Left lung (tissue), 10 donors: Measurements from ENCODE around the gene ARRDC2. TPM values are rescaled to one million over a fixed set of nuclear protein-coding genes. Genes with fewer than 3 reads are reported as not detected.
A peak's percentile ranks its signal among the peaks of the same experiment; 100 is the strongest.

Experiments used
- ATAC-seq: fragments of 200-7000 bp; cut with Tn5 transposase; one replicate; pipeline ENCODE4 v1.9.1; 2020; ENCODE audit warnings: moderate library complexity
- DNase-seq, 4 donors: peaks; one replicate each; pipeline ENCODE4 v3.0.0-alpha.2; 2013 to 2020
- H3K27ac ChIP-seq, 2 donors: fragments of 200-600 bp; sonication (generic) in 1 of 2; one replicate each; pipeline versions ENCODE4 v1.5.0 to v1.8.0; 2020 to 2021
- H3K27me3 ChIP-seq, 2 donors: fragments of 200-600 bp; sonication (generic) in 1 of 2; one replicate each; pipeline versions ENCODE4 v1.5.0 to v1.8.0; 2020 to 2021
- H3K36me3 ChIP-seq, 2 donors: fragments of 200-600 bp; sonication (generic) in 1 of 2; one replicate each; pipeline versions ENCODE4 v1.5.0 to v1.8.0; 2020 to 2021
- H3K4me1 ChIP-seq, 2 donors: fragments of 200-600 bp; one replicate each; pipeline ENCODE4 v1.8.0; 2021
- H3K4me3 ChIP-seq, 2 donors: fragments of 200-600 bp; sonication (generic) in 1 of 2; one replicate each; pipeline versions ENCODE4 v1.5.0 to v1.8.0; 2020 to 2021; ENCODE audit warnings: mild to moderate bottlenecking in 1 of 2
- H3K9me3 ChIP-seq, 2 donors: fragments of 200-600 bp; sonication (generic) in 1 of 2; one replicate each; pipeline versions ENCODE4 v1.5.0 to v1.8.0; 2020 to 2021
- intact Hi-C, 2 donors: fragments of 100-400 bp; cut with DNase I; formaldehyde crosslinking; loops; one replicate each; pipeline versions ENCODE4 v1.11.2 to v1.14.2; 2022
- polyA plus RNA-seq, 6 donors: library from polyadenylated mRNA; unstranded; fragments of 120-200 nt; gene quantifications; one replicate each; pipeline ENCODE4 v1.2.1, GENCODE V29; 2013; ENCODE audit not compliant: insufficient read length in 6 of 6
- total RNA-seq, 2 donors: library from RNA; stranded (reverse); fragmentation: NEBNext Ultra II Directional; extraction: Animal tissue kit (Norgen Biotek cat#: 25700); gene quantifications; one replicate each; pipeline ENCODE4 v1.2.1, GENCODE V29; 2021
- TF ChIP-seq, protein P1 (sequence below), 2 donors: fragments of 200-600 bp; sonication (generic) in 1 of 2; IDR thresholded peaks; one replicate each; pipeline versions ENCODE4 v1.5.0 to v1.8.0; 2021; ENCODE audit warnings: antibody characterized with exemption in 2 of 2
- donor health status: DM: no; HTN: yes; CAD: no.
- donor health status: DM: no; HTN: no; CAD: no.

The ARRDC2 gene
- total and polyA plus RNA-seq, 8 donors: 7.4 to 37.8 (median 10.3) TPM

DNA sequence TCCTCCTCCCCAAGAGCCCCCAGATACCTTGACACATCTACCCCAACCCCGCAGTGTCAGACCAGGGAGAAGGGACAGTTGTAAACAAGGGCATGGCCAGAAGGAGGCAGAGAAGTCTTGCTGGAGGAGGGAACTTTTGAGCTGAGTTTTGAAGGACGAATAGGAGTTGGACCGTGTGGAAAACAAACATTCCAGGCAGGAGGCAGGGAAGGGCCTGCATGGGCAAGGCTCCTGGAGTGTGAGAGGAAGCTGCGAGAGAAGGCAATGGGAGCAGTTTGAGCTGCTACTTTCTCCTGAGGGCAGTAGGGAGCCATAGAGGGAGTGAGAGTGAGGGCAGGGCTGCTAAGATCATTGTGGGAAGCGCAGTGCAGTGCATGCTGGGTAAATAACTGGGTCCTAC, 55.5 kb downstream of the ARRDC2 start:
- Histone ChIP-seq H3K9me3 (no peaks in the 10 kb centered on the region), H3K4me3 (no peak overlapping the region), H3K27ac (no peak overlapping the region), H3K4me1 (peaks cover 3 to 6% of the 10 kb centered on the region in 2 donors), H3K27me3 (peaks cover 0 to 5% of the 10 kb centered on the region in 2 donors), H3K36me3 (no peaks in the 10 kb centered on the region)
- TF ChIP-seq, protein P1, sequence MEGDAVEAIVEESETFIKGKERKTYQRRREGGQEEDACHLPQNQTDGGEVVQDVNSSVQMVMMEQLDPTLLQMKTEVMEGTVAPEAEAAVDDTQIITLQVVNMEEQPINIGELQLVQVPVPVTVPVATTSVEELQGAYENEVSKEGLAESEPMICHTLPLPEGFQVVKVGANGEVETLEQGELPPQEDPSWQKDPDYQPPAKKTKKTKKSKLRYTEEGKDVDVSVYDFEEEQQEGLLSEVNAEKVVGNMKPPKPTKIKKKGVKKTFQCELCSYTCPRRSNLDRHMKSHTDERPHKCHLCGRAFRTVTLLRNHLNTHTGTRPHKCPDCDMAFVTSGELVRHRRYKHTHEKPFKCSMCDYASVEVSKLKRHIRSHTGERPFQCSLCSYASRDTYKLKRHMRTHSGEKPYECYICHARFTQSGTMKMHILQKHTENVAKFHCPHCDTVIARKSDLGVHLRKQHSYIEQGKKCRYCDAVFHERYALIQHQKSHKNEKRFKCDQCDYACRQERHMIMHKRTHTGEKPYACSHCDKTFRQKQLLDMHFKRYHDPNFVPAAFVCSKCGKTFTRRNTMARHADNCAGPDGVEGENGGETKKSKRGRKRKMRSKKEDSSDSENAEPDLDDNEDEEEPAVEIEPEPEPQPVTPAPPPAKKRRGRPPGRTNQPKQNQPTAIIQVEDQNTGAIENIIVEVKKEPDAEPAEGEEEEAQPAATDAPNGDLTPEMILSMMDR (IDR thresholded peaks at IDR 0.05): peak in 1 of 2 donors; percentile 32
- no peak for DNase-seq
- intact Hi-C loops: no loop called here
- ATAC-seq: no peak

Other genes starting within 250 kb of the ARRDC2 start
- 1 to 10 TPM; 2.1 to 5.2 TPM for gene B3GNT3, start 213.0 kb upstream of the ARRDC2 start, total RNA-seq
- under 1 TPM in 2 of 6 donors, not detected in 4; 0.12 to 0.13 TPM for gene B3GNT3, start 213.0 kb upstream of the ARRDC2 start, polyA plus RNA-seq
- under 1 TPM in 1 of 2 donors, not detected in 1; 0.76 TPM for gene INSL3, start 186.7 kb upstream of the ARRDC2 start, total RNA-seq
- gene INSL3, start 186.7 kb upstream of the ARRDC2 start, polyA plus RNA-seq: under 1 TPM in 1 of 6 donors, not detected in 5; 0.21 TPM
- gene JAK3, start 160.2 kb upstream of the ARRDC2 start, total RNA-seq: 10 to 100 TPM in 1 of 2 donors, 1 to 10 TPM in 1; 7.9 to 35.9 TPM
- gene JAK3, start 160.2 kb upstream of the ARRDC2 start, polyA plus RNA-seq: 1 to 10 TPM; 2.3 to 3.9 (median 2.8) TPM
- 1,000 to 10,000 TPM; 1,438 to 1,592 TPM for gene RPL18A, start 148.3 kb upstream of the ARRDC2 start, total RNA-seq
- 1,000 to 10,000 TPM; 1,124 to 1,497 (median 1,287) TPM for gene RPL18A, start 148.3 kb upstream of the ARRDC2 start, polyA plus RNA-seq
- gene SLC5A5, start 136.2 kb upstream of the ARRDC2 start, total RNA-seq: under 1 TPM in 1 of 2 donors, not detected in 1; 0.55 TPM
- gene SLC5A5, start 136.2 kb upstream of the ARRDC2 start, polyA plus RNA-seq: under 1 TPM; 0.06 to 0.13 (median 0.08) TPM
- 10 to 100 TPM; 60.5 to 75.7 TPM for gene CCDC124, start 75.2 kb upstream of the ARRDC2 start, total RNA-seq
- 10 to 100 TPM; 42.0 to 63.8 (median 53.1) TPM for gene CCDC124, start 75.2 kb upstream of the ARRDC2 start, polyA plus RNA-seq
- gene KCNN1, start 41.1 kb upstream of the ARRDC2 start, total RNA-seq: under 1 TPM; 0.06 to 0.10 TPM
- 1 to 10 TPM; 1.9 to 2.8 (median 2.2) TPM for gene KCNN1, start 41.1 kb upstream of the ARRDC2 start, polyA plus RNA-seq
- gene IL12RB1, start 78.8 kb downstream of the ARRDC2 start, total RNA-seq: 1 to 10 TPM; 3.1 to 5.4 TPM
- gene IL12RB1, start 78.8 kb downstream of the ARRDC2 start, polyA plus RNA-seq: under 1 TPM; 0.33 to 0.81 (median 0.47) TPM
- 10 to 100 TPM; 17.0 to 30.3 TPM for gene MAST3, start 89.6 kb downstream of the ARRDC2 start, total RNA-seq
- 1 to 10 TPM; 4.7 to 8.4 (median 6.4) TPM for gene MAST3, start 89.6 kb downstream of the ARRDC2 start, polyA plus RNA-seq
- gene PIK3R2, start 145.0 kb downstream of the ARRDC2 start, total RNA-seq: 10 to 100 TPM; 34.1 to 35.3 TPM
- gene PIK3R2, start 145.0 kb downstream of the ARRDC2 start, polyA plus RNA-seq: 10 to 100 TPM; 25.7 to 37.7 (median 30.2) TPM
- 100 to 1,000 TPM; 577 to 986 TPM for gene IFI30, start 165.6 kb downstream of the ARRDC2 start, total RNA-seq
- gene IFI30, start 165.6 kb downstream of the ARRDC2 start, polyA plus RNA-seq: 10 to 100 TPM in 3 of 6 donors, 1 to 10 TPM in 3; 7.3 to 18.2 (median 10.0) TPM
- 10 to 100 TPM; 10.3 to 14.8 TPM for gene MPV17L2, start 185.0 kb downstream of the ARRDC2 start, total RNA-seq
- 1 to 10 TPM; 4.9 to 8.5 (median 6.8) TPM for gene MPV17L2, start 185.0 kb downstream of the ARRDC2 start, polyA plus RNA-seq
- 1 to 10 TPM; 3.1 to 4.4 TPM for gene RAB3A, start 195.9 kb downstream of the ARRDC2 start, total RNA-seq
- 1 to 10 TPM; 3.5 to 6.2 (median 4.4) TPM for gene RAB3A, start 195.9 kb downstream of the ARRDC2 start, polyA plus RNA-seq
- gene PDE4C, start 218.3 kb downstream of the ARRDC2 start, total RNA-seq: 10 to 100 TPM in 1 of 2 donors, 1 to 10 TPM in 1; 3.7 to 11.3 TPM
- 1 to 10 TPM; 1.3 to 6.2 (median 1.8) TPM for gene PDE4C, start 218.3 kb downstream of the ARRDC2 start, polyA plus RNA-seq